ENCODE measurements around the gene MRPL58.
A peak's percentile ranks its signal among the peaks of the same experiment; 100 is the strongest.
"Not testable (repeated sequence)": the region's sequence is repeated elsewhere in the genome, so short reads cannot be mapped to it uniquely, and the experiment has no call there.

MRPL58 gene

DNA sequence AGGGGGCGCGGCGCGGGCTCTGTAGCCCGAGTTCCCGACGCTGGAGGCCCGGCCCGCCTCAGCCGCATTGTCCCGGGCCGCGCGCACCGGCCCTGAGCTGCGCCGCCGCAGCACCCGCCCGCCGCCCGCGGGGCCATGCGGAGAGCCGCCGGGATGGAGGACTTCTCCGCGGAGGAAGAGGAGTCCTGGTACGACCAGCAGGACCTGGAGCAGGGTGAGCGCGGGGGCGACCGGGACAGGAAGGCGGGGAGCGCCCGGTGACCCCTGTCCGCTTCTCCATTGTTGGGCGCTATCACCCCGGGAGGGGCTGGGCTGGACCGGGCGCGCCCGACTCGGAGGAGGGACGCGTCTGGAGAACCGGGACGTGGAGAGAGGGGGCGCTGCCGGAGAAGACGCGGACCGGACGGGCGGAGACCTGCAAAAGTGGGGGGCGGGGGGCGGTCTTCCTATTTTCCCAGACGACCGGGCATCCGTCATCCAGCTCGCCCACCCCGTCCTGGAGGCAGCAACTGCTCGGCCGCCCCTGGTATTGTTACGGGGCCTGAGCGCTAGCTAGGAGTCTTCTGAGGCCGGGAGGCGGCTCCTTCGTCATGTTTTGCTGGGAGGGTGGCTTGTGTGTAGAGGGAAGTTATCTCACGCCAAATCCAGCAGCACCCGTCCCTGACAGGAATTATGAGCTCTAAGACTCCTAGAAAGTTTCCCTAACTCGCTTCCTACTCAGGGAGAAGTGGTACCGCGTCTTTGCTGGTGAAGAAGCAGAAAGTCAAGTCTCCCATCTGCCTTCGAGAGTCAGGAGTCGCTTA, 24.4 kb upstream of the MRPL58 start:
- peak; percentile 19 for DNase-seq

GRCh38 chr17:74990581-74991105, 21.8 kb upstream of the MRPL58 start:
- DNase-seq = no peak

- DNase-seq = no peak
Measured at GRCh38 chr17:74992223-74992622, 20.2 kb upstream of the MRPL58 start.

GRCh38 chr17:74994440-74994839, 18.0 kb upstream of the MRPL58 start:
- peak; percentile 72 for DNase-seq

DNA sequence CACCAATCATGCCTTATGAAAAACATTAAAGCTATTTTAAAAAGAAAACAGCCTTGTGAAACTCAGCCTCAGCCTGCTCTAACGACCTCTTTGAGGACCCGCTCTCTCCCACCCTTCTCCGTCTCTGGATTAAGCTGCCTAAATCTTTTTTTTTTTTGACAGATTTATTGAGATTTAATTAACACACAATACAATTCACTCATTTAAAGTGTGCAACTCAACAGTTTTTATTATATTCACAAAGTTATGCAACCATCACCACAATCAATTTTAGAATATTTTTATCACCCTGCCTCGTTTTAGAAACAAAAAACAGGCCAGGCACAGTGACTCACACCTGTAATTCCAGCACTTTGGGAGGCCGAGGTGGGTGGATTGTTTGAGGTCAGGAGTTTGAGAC, 16.6 kb upstream of the MRPL58 start:
- DNase-seq = no peak

GRCh38 chr17:74998783-74999182, 13.7 kb upstream of the MRPL58 start:
- DNase-seq = no peak

DNA sequence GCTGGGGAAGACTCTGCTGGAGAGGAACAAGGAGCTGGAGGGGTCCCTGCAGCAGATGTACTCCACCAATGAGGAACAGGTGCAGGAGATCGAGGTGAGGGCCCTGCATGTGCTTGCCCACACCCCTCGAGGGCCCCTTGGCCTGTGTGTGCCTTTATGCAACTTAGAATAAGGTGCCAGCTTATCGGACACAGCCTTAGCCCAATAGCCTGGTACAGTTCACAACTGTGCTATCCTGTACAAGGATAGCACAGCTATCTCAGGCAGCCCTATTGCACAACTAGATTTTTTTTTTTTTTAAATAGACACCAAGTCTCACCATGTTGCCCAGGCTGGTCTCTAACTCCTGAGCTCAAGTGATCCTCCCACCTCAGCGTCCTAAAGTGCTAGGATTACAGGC, 12.9 kb upstream of the MRPL58 start:
- DNase-seq = no peak

GRCh38 chr17:75001915-75002843, 10.3 kb upstream of the MRPL58 start:
- DNase-seq = no peak

- no peak for DNase-seq
Measured at GRCh38 chr17:75003070-75003956, 9.2 kb upstream of the MRPL58 start.

DNA sequence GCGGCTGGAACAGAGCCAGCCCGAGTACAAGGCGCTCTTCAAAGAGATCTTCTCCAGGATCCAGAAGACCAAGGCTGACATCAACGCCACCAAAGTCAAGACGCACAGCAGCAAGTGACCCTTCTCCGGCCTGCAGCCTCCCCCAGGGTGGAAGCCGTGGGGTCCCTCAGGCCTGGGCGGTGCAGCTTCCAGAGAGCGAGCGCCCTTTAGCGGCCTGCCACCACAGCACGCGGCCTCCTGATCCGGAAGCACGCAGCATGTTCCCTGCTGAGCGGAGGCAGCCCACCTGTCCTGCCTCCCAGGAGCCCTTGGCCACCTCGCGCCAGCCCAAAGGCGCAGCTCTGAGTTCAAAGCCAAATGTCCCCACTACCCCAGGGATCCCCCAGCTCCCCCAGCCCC, 8.5 kb upstream of the MRPL58 start:
- DNase-seq = no peak

- DNase-seq = no peak
Measured at GRCh38 chr17:75004371-75004770, 8.1 kb upstream of the MRPL58 start.

- no peak for DNase-seq
Measured at GRCh38 chr17:75005291-75005690, 7.2 kb upstream of the MRPL58 start.

DNA sequence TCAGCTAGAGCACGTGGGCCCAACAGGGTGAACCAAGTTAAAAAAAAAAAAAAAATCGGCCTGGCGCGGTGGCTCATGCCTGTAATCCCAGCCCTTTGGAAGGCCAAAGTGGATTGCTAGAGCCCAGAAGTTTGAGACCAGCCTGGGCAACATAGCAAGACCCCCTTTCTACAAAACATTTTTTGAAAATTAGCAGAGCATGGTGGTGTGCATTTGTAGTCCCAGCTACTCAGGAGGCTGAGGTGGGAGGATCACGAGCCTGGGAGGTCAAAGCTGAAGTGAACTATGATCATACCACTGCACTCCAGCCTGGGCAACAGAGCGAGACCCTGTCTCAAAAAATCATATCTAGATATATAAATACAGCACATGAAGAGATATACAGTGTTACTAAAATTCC, 6.4 kb upstream of the MRPL58 start:
- DNase-seq = not testable (repeated sequence)

- DNase-seq = no peak
Measured at GRCh38 chr17:75006653-75007052, 5.8 kb upstream of the MRPL58 start.

DNA sequence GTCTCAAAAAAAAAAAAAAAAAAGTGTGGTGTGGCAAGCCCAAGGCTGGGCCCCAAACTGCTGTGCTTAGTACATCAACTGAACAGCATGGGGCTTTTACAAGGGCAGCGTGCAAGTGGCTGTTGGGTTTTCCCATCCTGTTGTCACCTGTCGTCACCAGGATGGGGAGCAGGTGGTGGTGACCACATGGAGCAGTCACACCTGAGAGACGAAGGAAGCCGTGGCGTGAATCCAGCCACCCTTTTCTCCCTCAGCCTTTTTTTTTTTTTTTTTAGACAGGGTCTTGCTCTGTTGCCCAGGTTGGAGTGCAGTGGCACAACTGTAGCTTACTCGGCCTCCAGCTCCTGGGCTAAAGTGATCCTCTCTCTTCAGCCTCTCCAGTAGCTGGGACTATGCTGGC, 4.1 kb upstream of the MRPL58 start:
- DNase-seq = no peak

- no peak for DNase-seq
Measured at GRCh38 chr17:75009139-75009724, 3.2 kb upstream of the MRPL58 start.

DNA sequence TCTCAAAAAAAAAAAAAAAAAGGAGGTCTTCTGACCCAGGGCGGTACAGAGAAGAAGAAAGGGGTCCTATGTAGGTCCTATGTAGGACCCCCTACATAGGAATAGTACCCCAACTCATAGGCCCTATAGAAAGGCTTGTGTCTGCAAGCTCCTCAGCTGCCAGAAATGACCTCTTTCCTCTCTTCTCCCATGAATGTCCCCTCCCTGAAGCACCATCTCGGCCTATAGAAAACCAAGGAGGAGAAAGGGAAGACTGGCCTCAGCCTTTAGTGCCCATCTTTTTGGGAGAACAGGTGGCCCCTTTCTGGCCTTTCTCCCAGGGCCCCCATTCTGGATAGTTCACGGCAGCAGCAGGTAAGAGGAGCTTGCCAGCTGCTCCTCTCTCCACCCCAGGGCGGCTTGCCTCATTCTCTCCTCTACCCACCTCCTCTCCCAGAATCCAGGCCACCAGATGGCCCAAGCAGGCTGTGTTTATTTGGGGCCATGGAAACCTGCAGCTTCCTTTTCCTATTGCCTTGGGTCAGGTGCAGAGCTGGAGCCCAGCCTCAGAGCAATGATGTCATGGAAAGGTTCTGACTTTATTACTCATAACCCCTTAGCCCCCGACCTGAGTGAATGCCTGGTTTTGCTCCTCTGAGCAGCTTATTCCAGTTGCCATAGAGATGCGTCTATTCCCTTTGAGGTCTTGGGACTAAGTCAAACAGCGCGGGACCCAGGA, 1.6 kb upstream of the MRPL58 start:
- DNase-seq = peak; percentile 15

GRCh38 chr17:75011401-75012095, 922 bp upstream of the MRPL58 start:
- DNase-seq = no peak

- no peak for DNase-seq
Measured at GRCh38 chr17:75012096-75012345, 449 bp upstream of the MRPL58 start.

DNA sequence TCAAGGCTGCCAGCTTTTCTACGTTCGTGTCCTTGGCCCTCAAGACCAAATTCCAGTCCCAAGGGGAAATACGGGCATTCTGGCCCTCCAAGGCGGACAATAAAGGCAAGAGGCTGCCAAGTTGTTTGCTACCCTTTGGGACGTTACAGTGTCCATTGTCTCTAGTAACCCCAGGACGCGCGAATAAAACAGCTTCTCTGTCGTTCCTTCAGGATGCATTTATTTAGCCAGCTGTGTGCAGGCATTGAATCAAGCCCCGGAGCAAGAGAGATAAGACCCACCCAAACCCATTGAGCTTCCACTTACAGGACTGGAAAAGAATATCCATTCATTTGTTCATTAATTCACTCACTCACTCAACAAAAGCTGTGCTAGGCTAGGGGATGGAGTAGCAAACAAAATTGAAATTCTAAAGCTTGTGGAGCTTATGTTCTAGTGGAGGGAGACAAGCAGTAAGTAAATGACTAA, 656 bp downstream of the MRPL58 start:
- no peak for DNase-seq

DNA sequence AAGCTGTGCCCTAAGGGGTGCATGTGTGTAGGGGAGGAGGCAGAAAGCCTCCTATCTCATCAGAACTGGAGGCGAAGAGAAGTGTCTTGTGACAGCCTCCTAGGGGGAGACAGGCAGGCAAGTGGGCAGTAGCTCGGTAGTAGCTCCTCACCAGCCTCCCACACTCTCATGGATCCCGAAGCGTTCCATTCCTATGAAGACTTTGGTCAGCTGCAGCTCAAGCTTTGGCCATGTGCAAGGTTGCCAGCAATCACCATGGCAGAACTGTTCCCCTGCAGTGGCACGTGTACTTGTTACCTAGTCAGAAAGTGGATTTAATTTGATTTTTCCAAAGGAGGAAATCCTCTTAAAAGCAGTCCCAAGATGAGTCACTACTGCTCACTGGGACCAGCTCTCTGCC, 6.7 kb downstream of the MRPL58 start:
- DNase-seq = no peak
